Peyer's patch (tissue), 4 donors: Measurements from ENCODE around the gene ESRRG. TPM values are rescaled to one million over a fixed set of nuclear protein-coding genes. Genes with fewer than 3 reads are reported as not detected.
"Not testable (repeated sequence)": the region's sequence is repeated elsewhere in the genome, so short reads cannot be mapped to it uniquely, and the experiment has no call there.

Source experiments
- DNase-seq, 3 donors: peaks; one replicate each; pipeline ENCODE4 v3.0.0-alpha.2; 2017 to 2019
- H3K27ac ChIP-seq, 4 donors: fragments of 200-600 bp; sonication (generic); one replicate each; pipeline ENCODE4 v1.5.1; 2016 to 2019
- H3K27me3 ChIP-seq, 2 donors: fragments of 200-600 bp; sonication (generic); one replicate each; pipeline ENCODE4 v1.5.1; 2019
- H3K36me3 ChIP-seq, 3 donors: fragments of 200-600 bp; sonication (generic); one replicate each; pipeline ENCODE4 v1.5.1; 2016 to 2019
- H3K4me1 ChIP-seq, 4 donors: fragments of 200-600 bp; sonication (generic); one replicate each; pipeline ENCODE4 v1.5.1; 2016 to 2019
- H3K4me3 ChIP-seq, 4 donors: fragments of 200-600 bp; sonication (generic); 1 replicate in 3 of 4; 2 replicates in 1 of 4; pipeline ENCODE4 v1.5.1; 2016 to 2019; ENCODE audit warnings: mild to moderate bottlenecking in 1 of 4
- H3K9me3 ChIP-seq, 4 donors: fragments of 200-600 bp; sonication (generic); one replicate each; pipeline ENCODE4 v1.5.1; 2016 to 2019; ENCODE audit warnings: mild to moderate bottlenecking in 1 of 4
- CTCF ChIP-seq, 6 experiments: fragments of 450-650 bp in 4 of 6; fragments of 200-600 bp in 2 of 6; sonication (generic) in 1 of 6; IDR thresholded peaks; one replicate each; pipeline ENCODE4 v1.5.1; 2017 to 2019; ENCODE audit warnings: antibody characterized with exemption in 6 of 6, mild to moderate bottlenecking in 3 of 6, moderate library complexity in 1 of 6
- POLR2A ChIP-seq, 2 donors: fragments of 450-650 bp; IDR thresholded peaks; one replicate each; pipeline ENCODE4 v1.5.1; 2017; ENCODE audit warnings: antibody characterized with exemption in 2 of 2, mild to moderate bottlenecking in 2 of 2, moderate library complexity in 2 of 2
- total RNA-seq, 4 donors: library from RNA; depleted of rRNA; stranded (reverse); fragments of >200 nt; gene quantifications; one replicate each; pipeline ENCODE4 v1.1.0, GENCODE V29; 2016

ESRRG gene
- total RNA-seq, 4 donors from 2014 or later, result 6.6 to 26.3 (median 20.0) TPM

GRCh38 chr1:216535059-216535458, 188.2 kb downstream of the ESRRG start:
- Histone ChIP-seq H3K9me3 (no peaks in the 10 kb centered on the region), H3K36me3 (no peaks in the 10 kb centered on the region), H3K27ac (no peak overlapping the region), H3K4me1 (no peaks in the 10 kb centered on the region), H3K4me3 (no peak overlapping the region), H3K27me3 (no peaks in the 10 kb centered on the region)
- TF ChIP-seq POLR2A (IDR thresholded peaks at IDR 0.05) (no peak), CTCF (IDR thresholded peaks at IDR 0.05) (no peak)
- DNase-seq, result no peak

- Histone ChIP-seq H3K4me1 (no peaks in the 10 kb centered on the region), H3K27me3 (no peaks in the 10 kb centered on the region), H3K9me3 (no peaks in the 10 kb centered on the region), H3K36me3 (no peaks in the 10 kb centered on the region), H3K27ac (no peak overlapping the region), H3K4me3 (no peak overlapping the region)
- DNase-seq, result no peak
- TF ChIP-seq CTCF (IDR thresholded peaks at IDR 0.05) (no peak), POLR2A (IDR thresholded peaks at IDR 0.05) (no peak)
These were observed 189.5 kb downstream of the ESRRG start for GRCh38 chr1:216533776-216534175.

GRCh38 chr1:216532251-216532798, 190.9 kb downstream of the ESRRG start:
- no peak overlapping the region for H3K27ac ChIP-seq
- no peak overlapping the region for H3K4me3 ChIP-seq
- no peaks in the 10 kb centered on the region for H3K4me1 ChIP-seq
- no peaks in the 10 kb centered on the region for H3K36me3 ChIP-seq
- no peak for TF ChIP-seq POLR2A (IDR thresholded peaks at IDR 0.05)
- DNase-seq, result no peak
- no peaks in the 10 kb centered on the region for H3K27me3 ChIP-seq
- no peaks in the 10 kb centered on the region for H3K9me3 ChIP-seq

GRCh38 chr1:216531263-216532239, 191.7 kb downstream of the ESRRG start:
- no peak for DNase-seq
- peak overlapping the region in 3 of 4 donors; percentile 7 to 48 (median 42) for H3K4me3 ChIP-seq
- no peaks in the 10 kb centered on the region for H3K4me1 ChIP-seq
- no peaks in the 10 kb centered on the region for H3K27me3 ChIP-seq
- no peak overlapping the region for H3K27ac ChIP-seq
- H3K36me3 ChIP-seq, result no peaks in the 10 kb centered on the region
- no peaks in the 10 kb centered on the region for H3K9me3 ChIP-seq
- TF ChIP-seq POLR2A (IDR thresholded peaks at IDR 0.05), result no peak
- no peak for TF ChIP-seq CTCF (IDR thresholded peaks at IDR 0.05)

- not testable (repeated sequence) for H3K27me3 ChIP-seq, H3K4me1 ChIP-seq, H3K27ac ChIP-seq, H3K4me3 ChIP-seq, H3K9me3 ChIP-seq, H3K36me3 ChIP-seq, DNase-seq
These were observed 193.4 kb downstream of the ESRRG start for GRCh38 chr1:216529851-216530250.

GRCh38 chr1:216528816-216529215, 194.4 kb downstream of the ESRRG start:
- Histone ChIP-seq H3K27ac (no peak overlapping the region), H3K36me3 (no peaks in the 10 kb centered on the region), H3K4me1 (no peaks in the 10 kb centered on the region), H3K4me3 (no peak overlapping the region), H3K27me3 (no peaks in the 10 kb centered on the region), H3K9me3 (no peaks in the 10 kb centered on the region)
- DNase-seq, result no peak
- TF ChIP-seq CTCF (IDR thresholded peaks at IDR 0.05) (no peak), POLR2A (IDR thresholded peaks at IDR 0.05) (no peak)
